Hematopoietic multipotent progenitor cell treated with erythropoietin and hydrocortisone succinate and interleukin-3 and kit ligand, for 8 days (in vitro differentiated cells): ENCODE data around the gene CGNL1.

Source experiments
- DNase-seq: peaks from one replicate; pipeline ENCODE4 v3.0.0-alpha.2; 2015

CGNL1 gene

DNA sequence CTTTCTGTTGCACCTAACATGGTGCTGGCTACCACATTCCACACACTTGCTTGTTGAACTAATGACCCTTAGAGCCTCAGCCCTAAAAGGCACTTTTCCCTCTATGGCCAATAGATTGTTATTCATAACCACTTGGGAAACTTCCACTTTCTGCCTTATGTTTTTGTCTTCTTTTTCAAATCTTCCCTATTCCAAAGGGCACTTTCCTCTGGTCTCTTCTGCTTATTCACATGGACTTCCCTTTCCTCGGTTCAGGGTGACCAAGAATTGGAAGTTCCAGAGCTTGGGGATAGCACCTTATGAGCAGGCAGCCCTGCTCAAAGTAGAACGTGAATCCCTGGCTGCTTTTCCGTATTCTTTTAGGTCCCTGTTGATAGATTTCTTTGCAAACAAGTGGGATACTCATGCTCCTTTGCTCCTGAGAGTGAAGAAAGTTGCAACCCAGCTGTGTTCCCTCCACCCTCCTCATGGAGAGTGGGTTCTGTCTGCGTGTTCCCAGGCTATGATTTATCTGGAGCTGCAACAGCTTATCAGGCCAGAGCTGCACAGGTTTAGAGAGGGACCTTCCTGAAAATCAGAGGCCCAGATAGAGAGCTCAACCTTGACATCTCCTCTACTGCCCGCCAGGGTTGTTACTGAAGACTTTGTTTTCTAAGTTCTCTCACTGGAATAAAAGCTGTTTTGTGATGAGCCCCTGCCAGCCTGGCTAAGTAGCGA is 156.6 kb downstream of the CGNL1 start:
- no peak for DNase-seq

- no peak for DNase-seq
Measured at GRCh38 chr15:57533448-57533799, 157.1 kb downstream of the CGNL1 start.

- DNase-seq = no peak
Measured at GRCh38 chr15:57534281-57534680, 158.0 kb downstream of the CGNL1 start.

GRCh38 chr15:57537072-57537471 is 160.8 kb downstream of the CGNL1 start:
- DNase-seq = peak; percentile 3

DNA sequence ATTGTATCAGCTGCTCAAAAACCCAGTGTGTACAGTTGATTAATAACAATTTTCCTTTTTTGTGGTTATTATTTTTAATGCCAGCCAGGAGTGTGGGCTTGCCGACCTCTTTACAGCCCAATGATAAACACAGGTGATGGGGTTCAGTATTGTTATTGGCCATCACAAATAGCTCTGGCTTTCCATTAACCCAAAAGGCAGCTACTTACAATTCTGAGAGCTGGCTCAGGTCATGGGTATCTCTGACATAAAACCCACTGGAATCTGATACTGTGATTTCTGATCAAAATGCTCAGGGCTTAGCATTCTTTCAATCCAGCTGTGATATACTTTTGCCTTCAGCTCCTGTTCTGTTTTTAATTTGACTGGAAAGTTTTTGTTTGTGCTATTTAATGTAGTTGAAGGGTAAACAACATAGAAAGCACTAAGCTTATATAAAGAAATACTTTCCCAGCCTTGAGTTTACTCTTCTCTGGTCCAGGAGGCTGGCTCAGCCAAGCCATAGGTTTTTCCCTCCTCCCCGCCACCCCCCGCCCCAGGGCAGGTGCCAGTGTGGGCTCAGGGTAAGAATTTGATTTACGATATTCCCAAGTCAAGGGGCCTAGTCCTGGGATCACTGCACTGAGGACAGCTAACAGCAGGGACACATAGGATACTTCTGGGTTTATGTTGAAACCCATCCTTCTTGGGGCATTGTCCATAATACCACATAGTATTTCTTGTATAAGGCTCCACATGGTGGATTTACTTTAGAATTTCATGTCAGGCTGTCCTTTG is 161.4 kb downstream of the CGNL1 start:
- no peak for DNase-seq

GRCh38 chr15:57538265-57538529 is 161.9 kb downstream of the CGNL1 start:
- no peak for DNase-seq

GRCh38 chr15:57538821-57539220 is 162.5 kb downstream of the CGNL1 start:
- DNase-seq = no peak

GRCh38 chr15:57540211-57540610 is 163.9 kb downstream of the CGNL1 start:
- no peak for DNase-seq

DNA sequence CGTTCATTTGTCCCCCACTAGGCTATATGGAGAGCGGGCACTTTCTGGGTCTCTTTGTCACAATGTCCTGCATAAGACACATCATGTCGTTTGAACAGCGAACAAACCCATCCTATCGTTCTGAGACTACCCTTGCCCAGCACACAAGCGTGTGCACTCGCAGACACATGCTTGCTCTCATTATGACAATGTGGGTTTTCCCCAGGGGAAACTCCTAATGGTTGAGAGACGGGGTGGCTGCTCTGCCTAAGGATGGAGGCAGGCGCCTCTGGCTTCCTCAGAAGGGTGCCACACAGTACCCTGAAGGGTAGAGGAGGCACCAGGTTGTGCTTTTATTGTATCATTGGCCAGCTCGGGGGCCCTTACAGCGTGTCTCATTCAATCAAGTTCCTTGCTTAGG is 164.4 kb downstream of the CGNL1 start:
- no peak for DNase-seq

DNA sequence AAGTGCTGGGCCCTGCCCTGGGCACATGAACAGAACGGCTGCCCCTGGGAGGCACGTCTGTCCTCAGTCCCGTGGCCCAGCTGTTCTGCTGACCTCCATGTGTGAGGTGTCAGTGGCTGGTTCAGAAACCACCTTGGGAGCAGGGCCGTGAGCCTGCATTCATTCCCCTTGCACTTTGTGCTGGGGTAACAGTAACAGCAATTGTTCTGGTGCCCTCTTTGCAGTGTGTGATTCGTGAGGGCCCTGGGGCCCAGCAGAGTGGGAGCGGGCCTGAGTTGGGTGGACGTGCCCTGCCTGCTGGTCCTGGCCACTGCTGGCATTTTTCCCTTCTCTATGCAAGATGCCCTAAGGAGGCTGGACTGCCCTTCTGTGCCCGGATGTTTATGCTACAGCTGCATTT is 165.0 kb downstream of the CGNL1 start:
- DNase-seq = no peak

DNA sequence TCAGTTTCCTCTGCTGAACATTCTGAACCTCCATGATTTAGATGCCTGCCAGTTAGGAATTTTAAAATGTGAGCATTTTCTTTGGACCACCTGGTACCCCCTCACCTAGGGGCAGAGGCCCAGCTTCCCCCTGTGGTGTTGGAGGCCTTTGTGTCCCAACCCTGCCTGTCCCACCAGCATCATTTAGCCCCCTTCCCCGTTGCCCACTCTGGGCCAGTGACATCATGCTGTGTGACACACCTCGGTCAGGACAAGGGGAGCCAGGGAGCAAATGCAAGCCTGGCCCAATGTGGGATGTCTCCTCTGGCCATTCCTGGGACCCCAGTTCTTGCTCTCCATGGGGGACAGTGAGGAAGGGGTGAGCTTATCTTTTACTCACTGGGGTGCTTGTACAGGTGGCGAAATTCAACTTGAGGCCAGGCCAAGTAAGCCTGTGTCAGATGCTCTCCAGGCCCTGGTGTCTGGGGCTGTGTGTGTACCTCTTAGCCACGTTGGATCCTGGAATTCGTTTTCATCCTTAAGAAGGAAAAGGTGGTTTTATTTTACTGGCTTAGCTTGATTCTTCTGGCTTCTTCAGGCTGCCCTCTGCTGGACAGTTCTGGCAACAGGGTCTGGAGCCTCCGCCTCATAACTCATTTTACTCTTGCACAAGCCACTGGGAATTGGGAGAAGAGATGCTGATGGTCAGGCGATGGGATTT is 165.7 kb downstream of the CGNL1 start:
- peak; percentile 52 for DNase-seq

DNA sequence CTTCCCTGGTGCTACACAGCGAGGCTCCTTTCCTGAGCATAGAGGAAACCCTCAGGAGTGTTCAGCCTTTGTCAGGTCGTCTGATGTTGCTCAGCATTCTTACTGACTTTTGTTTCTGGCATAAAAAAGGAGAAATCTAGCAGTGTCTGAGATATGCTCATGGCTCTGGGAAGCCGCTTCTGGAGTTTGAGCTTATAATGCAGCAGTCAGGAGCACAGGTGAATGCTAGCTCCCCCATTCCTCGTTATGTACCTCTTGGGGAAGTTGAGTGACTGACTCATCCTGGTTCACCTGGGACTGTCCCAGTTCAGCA is 166.2 kb downstream of the CGNL1 start:
- no peak for DNase-seq

DNA sequence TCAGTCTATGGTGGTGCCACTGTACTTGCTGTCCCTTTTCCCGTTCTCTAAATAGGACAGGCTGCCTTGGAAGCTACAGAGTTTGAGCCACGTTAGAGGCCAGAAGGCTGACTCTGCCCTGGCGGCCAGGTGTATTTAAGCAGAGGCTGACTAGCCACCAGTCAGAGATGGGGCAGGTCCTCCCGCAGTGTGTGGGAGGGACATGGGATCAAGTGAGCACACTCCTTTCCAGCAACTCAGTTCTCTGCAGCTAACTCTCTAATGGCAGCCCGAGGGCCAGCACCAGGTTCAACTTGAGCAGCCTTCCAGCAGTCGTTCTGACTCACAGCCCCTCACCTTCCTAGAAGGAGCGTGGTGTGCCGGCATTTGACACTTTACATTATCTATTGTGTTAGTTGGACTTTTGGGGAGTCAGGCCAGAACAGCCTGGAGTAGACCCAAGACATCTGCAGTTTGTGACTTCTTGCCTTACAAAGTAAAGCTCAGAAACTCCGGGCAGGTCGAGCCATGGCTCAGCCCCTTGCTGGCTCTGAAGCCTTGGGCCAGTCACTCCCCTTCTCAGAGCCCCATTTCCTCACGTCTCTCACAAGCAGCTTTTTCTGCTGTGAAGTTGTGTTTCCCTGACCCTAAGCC is 168.7 kb downstream of the CGNL1 start:
- DNase-seq = no peak

DNA sequence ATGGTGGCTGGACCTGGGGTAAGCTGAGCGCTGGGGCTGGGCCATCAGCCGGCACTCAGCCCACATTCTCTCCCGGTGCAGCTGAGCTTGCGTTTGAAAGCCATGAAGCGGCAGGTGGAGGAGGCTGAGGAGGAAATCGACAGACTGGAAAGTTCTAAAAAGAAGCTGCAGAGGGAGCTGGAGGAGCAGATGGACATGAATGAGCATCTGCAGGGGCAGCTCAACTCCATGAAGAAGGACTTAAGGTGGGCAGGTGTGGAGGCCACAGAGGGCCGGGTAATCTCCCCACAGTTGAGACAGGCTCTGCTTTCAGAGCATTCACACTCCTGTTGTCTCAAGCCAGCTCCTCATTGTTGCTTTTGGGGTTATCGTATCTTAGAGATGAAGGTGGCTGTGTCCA is 169.7 kb downstream of the CGNL1 start:
- no peak for DNase-seq

- DNase-seq = no peak
Measured at GRCh38 chr15:57547243-57547755, 171.0 kb downstream of the CGNL1 start.

GRCh38 chr15:57548351-57548750 is 172.0 kb downstream of the CGNL1 start:
- DNase-seq = no peak

DNA sequence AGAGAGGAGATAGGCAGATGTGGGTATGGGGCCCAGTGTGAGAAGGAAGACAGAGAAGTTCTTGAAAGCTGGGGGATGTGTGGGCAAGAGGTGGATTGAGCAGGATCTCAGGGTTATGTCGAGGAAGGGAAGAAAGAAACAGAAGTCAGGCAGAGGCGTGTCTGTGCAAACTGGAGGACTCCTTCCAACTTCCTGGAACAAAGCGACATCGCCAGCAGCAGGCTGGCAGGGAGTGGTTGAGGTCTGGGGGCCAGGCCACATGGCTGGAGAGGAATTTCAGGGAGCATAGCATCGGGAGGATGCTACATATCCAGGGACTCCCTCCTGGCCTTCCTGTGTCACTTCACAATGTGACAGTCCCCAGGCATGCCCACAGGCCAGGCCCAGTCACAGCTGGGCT is 172.5 kb downstream of the CGNL1 start:
- no peak for DNase-seq

GRCh38 chr15:57549935-57550334 is 173.6 kb downstream of the CGNL1 start:
- DNase-seq = no peak

DNA sequence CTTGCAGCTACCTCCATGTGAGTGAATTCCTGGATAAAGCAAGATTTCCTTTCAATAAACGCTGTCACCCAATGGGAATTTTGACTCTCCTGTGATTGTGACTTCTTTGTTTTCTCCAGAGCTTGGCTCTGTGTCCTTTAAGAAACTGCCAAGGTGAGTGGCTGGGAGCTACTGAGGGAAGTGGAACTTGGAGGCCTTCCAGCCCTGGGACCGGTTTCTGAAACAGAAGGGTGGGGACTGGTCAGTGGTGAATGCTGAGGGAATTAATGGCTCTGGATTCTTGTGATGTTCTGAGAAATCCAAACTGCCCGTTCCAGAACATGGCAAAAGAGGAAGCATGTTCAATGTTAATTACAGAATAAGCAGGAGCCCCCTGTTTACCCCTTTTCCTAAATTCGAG is 174.3 kb downstream of the CGNL1 start:
- DNase-seq = no peak

- DNase-seq = no peak
Measured at GRCh38 chr15:57551715-57552677, 175.7 kb downstream of the CGNL1 start.

DNA sequence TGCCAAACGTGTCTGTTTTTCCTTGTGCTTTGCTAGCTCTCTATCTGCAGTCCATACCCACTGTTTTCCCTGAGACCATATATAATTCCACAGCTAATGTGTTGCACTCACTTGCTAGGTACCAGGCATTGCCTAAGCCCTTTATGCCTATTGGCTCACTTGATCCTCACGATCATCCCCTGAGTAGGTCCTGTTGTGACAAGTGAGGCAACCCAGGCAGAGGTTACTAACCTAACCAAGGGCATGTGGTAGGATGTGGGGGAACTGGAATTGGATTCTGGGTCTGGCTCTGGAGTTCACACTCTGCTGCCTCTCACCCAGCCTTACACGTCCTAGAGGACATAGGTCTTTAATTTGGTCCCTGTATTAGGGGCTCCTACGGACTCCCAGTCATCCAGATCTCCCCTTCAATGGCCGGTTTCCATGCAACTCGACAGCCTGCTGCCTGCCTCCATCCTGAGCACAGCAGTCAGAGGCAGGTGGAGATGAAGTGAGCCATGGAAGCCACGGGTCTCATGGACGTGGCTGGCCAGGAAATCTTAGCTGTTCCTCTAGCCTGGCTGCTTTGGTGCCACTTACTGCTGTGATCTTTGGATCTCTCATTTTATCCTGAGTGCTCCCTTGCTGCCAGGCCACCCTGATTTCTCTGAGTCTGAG is 176.5 kb downstream of the CGNL1 start:
- no peak for DNase-seq

DNA sequence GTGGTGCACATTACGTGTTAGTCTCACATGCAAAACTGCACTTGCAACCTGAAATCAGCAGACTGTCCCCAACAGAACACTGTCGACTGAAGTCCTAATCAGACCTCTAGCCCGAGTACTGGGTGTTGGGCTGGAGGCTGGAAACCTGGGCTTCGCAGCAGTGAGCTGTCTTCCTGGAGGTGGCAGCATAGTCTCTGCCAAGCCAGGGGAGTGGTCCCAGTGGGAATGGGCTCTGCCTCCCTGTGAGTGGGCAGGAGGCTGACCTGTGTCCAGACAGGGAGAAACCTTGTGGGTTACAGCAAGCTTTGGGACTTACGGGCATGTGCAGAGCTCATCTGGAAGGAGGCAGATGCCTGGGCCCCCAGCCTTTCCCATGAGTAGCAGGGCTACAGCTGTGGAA is 177.2 kb downstream of the CGNL1 start:
- DNase-seq = no peak
